ENCODE results near the gene FGF16. TPM values are rescaled to one million over a fixed set of nuclear protein-coding genes. Genes with fewer than 3 reads are reported as not detected.
"Not testable (repeated sequence)": the region's sequence is repeated elsewhere in the genome, so short reads cannot be mapped to it uniquely, and the experiment has no call there.

The FGF16 gene
- total RNA-seq, 3 donors from 2014 or later: 0.28 TPM; not detected in 2

DNA sequence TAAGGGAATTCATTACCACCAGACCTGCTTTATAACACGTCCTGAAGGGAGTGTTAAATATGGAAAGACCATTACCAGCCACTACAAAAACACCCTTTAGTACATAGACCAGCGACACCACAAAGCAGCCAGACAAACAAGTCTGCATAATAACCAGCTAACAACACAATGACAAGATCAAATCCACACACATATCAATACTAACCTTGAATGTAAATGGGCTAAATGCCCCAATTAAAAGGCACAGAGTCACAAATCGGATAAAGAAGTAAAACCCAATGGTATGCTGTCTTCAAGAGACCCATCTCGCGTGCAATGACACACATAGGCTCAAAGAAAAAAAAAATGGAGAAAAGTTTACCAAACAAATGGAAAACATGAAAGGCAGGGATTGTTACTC lies 36.9 kb downstream of the FGF16 start:
- TF ChIP-seq CTCF (IDR thresholded peaks at IDR 0.05): no peak
- H3K4me1 ChIP-seq (ENCODE audit: low read depth): no peaks in the 10 kb centered on the region
- intact Hi-C loops (cut with DNase I, micrococcal nuclease): no loop called here
- ATAC-seq: no peak
- no peaks in the 10 kb centered on the region for H3K36me3 ChIP-seq (ENCODE audit: low read depth)
- no peak overlapping the region for H3K4me3 ChIP-seq
- DNase-seq: no peak
- no peaks in the 10 kb centered on the region for H3K9me3 ChIP-seq

DNA sequence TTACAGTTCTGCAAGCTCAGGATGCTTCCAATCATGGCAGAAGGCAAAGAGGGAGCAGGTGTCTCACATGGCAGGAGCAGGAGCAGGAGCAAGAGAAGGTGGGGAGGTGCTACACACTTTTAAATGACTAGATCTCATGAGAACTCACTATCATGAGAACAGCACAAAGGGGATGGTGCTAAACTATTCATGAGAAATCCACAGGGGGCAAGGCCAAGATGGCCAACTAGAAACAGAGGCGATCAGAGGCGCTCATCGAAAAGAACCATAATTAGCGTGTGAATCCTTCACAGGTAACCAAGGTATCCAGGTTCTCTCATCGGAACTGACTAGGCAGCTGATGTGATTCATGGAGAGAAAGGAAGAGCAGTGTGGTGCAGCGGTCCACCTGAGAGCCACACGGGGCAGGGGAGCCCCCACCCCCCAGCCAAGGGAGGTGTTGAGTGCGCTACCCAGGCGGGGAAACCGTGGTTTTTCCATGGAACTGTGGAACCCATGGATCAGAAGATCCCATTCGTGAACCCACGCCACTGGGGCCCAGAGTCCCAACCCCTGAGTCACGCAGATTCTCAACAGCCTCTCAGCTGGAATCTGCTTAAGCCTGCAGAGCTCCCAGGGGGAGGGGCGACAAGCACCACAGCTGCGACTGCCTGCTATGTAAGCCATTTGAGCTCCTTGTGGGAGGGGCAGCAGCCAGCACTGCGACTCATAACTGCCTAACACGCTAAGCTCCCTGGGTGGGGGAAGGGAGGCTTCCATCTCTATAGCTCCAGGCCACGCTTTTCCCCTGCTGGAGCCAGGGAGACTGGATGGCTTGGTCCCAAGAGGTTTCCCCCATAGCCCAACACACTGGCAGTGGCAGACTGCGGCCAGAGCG lies 46.7 kb downstream of the FGF16 start:
- TF ChIP-seq CTCF (IDR thresholded peaks at IDR 0.05): no peak
- intact Hi-C loops (cut with DNase I, micrococcal nuclease): no loop called here
- Histone ChIP-seq H3K9me3 (no peaks in the 10 kb centered on the region), H3K4me3 (no peak overlapping the region), H3K4me1 (ENCODE audit: low read depth) (no peaks in the 10 kb centered on the region), H3K36me3 (ENCODE audit: low read depth) (no peaks in the 10 kb centered on the region)
- DNase-seq (no peak), ATAC-seq (no peak)

DNA sequence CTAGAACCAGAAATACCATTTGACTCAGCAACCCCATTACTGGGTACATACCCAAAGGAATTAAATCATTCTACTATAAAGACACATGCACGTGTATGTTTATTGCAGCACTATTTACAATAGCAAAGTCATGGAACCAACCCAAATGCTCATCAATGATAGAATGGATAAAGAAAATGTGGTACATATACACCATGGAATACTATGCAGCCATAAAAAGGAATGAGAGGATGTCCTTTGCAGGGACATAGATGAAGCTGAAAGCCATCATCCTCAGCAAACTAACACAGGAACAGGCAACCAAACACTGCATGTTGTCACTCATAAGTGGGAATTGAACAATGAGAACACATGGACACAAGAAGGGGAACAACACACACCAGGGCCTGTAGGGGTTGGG lies 53.0 kb downstream of the FGF16 start:
- H3K36me3 ChIP-seq (ENCODE audit: low read depth); H3K9me3 ChIP-seq; H3K4me3 ChIP-seq; ATAC-seq; DNase-seq; intact Hi-C loops (cut with DNase I, micrococcal nuclease); H3K4me1 ChIP-seq (ENCODE audit: low read depth): not testable (repeated sequence)

GRCh38 chrX:77502951-77503525 lies 55.8 kb downstream of the FGF16 start:
- intact Hi-C loops (cut with DNase I, micrococcal nuclease): no loop called here
- ATAC-seq (no peak), DNase-seq (no peak)
- Histone ChIP-seq H3K4me1 (ENCODE audit: low read depth) (no peaks in the 10 kb centered on the region), H3K9me3 (no peaks in the 10 kb centered on the region), H3K4me3 (no peak overlapping the region), H3K36me3 (ENCODE audit: low read depth) (no peaks in the 10 kb centered on the region)
- TF ChIP-seq CTCF (IDR thresholded peaks at IDR 0.05): no peak

DNA sequence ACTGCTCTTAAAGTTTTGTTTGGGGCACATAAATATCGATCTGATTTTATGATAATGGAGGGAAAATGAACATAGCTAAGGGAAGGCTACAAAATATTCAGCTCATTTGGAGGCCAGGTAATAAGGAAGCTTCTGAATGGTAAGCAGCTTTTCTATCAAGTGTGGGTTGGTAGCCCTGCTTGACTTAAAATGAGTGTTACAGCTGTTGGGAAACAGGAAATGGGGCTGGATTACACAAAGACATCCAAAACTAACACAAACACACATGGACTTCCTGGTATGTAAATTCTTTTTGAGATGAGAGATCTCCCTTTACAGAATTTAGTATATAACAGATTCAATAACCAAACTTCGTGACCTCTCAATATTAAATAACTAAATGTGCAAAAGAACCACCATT lies 58.0 kb downstream of the FGF16 start:
- intact Hi-C loops (cut with DNase I, micrococcal nuclease): no loop called here
- ATAC-seq: peak; percentile 54
- Histone ChIP-seq H3K4me1 (ENCODE audit: low read depth) (no peaks in the 10 kb centered on the region), H3K9me3 (no peaks in the 10 kb centered on the region), H3K4me3 (no peak overlapping the region), H3K36me3 (ENCODE audit: low read depth) (no peaks in the 10 kb centered on the region)
- TF ChIP-seq CTCF (IDR thresholded peaks at IDR 0.05): no peak
- DNase-seq: no peak

Data from mucosa of descending colon (tissue), 3 donors.